ENCODE measurements around the gene MCHR1. TPM values are rescaled to one million over a fixed set of nuclear protein-coding genes. Genes with fewer than 3 reads are reported as not detected.
"Not testable (repeated sequence)": the region's sequence is repeated elsewhere in the genome, so short reads cannot be mapped to it uniquely, and the experiment has no call there.

MCHR1 gene
- not detected for total RNA-seq

- no peak for DNase-seq (ENCODE audit: low spot score)
These were observed at the start of gene MCHR1 for GRCh38 chr22:40679249-40679963. MCHR1 (plus strand) TSS chr22:40679484; CDS start chr22:40679653, 169 bp downstream.

GRCh38 chr22:40631925-40632324, 47.4 kb upstream of the MCHR1 start:
- no peak for DNase-seq (ENCODE audit: low spot score)

- no peak for DNase-seq (ENCODE audit: low spot score)
These were observed 46.2 kb upstream of the MCHR1 start for GRCh38 chr22:40633036-40633435.

- peak; percentile 22 for DNase-seq (ENCODE audit: low spot score)
These were observed 45.0 kb upstream of the MCHR1 start for GRCh38 chr22:40634119-40634903.

- peak; percentile 13 for DNase-seq (ENCODE audit: low spot score)
These were observed 44.0 kb upstream of the MCHR1 start for GRCh38 chr22:40635043-40635939.

- DNase-seq (ENCODE audit: low spot score), result peak; percentile 45
These were observed 43.3 kb upstream of the MCHR1 start for GRCh38 chr22:40635940-40636379.

GRCh38 chr22:40636380-40637182, 42.7 kb upstream of the MCHR1 start, which contains the start of gene MRTFA:
MRTFA (minus strand) TSS chr22:40636719.
- peak; percentile 100 for DNase-seq (ENCODE audit: low spot score)

- DNase-seq (ENCODE audit: low spot score), result peak; percentile 53
These were observed 41.8 kb upstream of the MCHR1 start for GRCh38 chr22:40637183-40638150.

- peak; percentile 41 for DNase-seq (ENCODE audit: low spot score)
These were observed 41.0 kb upstream of the MCHR1 start for GRCh38 chr22:40638261-40638660.

- no peak for DNase-seq (ENCODE audit: low spot score)
These were observed 38.0 kb upstream of the MCHR1 start for GRCh38 chr22:40641269-40641668.

GRCh38 chr22:40642316-40642715, 37.0 kb upstream of the MCHR1 start:
- DNase-seq (ENCODE audit: low spot score), result no peak

GRCh38 chr22:40645579-40646197, 33.6 kb upstream of the MCHR1 start:
- DNase-seq (ENCODE audit: low spot score), result no peak

- no peak for DNase-seq (ENCODE audit: low spot score)
These were observed 30.9 kb upstream of the MCHR1 start for GRCh38 chr22:40648386-40648785.

GRCh38 chr22:40651057-40651456, 28.2 kb upstream of the MCHR1 start:
- no peak for DNase-seq (ENCODE audit: low spot score)

GRCh38 chr22:40651563-40652501, 27.5 kb upstream of the MCHR1 start:
- DNase-seq (ENCODE audit: low spot score), result peak; percentile 95

GRCh38 chr22:40653361-40653760, 25.9 kb upstream of the MCHR1 start:
- DNase-seq (ENCODE audit: low spot score), result no peak

GRCh38 chr22:40654522-40655167, 24.6 kb upstream of the MCHR1 start:
- peak; percentile 69 for DNase-seq (ENCODE audit: low spot score)

- DNase-seq (ENCODE audit: low spot score), result not testable (repeated sequence)
These were observed 23.3 kb upstream of the MCHR1 start for GRCh38 chr22:40655941-40656340.

Data from ureter (tissue), 1 donor.